Stimulated activated naive CD8-positive, alpha-beta T cell treated with anti-CD3 and anti-CD28 coated beads, Interleukin-15, amount 100 ng/mL, for 72 hours (primary cell): ENCODE results near the gene ZNF217.
"Not testable (repeated sequence)": the region's sequence is repeated elsewhere in the genome, so short reads cannot be mapped to it uniquely, and the experiment has no call there.

Experiments used
- ATAC-seq: fragments of 150-1000 bp; cut with Tn5 transposase; 2 replicates; pipeline ENCODE4 v1.10.0; 2021; ENCODE audit warnings: mild to moderate bottlenecking, moderate library complexity
- DNase-seq, 2 donors: peaks; one replicate each; pipeline ENCODE4 v3.0.0; 2021 to 2022
- H3K27ac Mint-ChIP-seq, 2 donors: one replicate each; pipeline ENCODE4 v1.8.0; 2022; ENCODE audit warnings: mild to moderate bottlenecking in 2 of 2, mixed read lengths in 2 of 2, moderate library complexity in 2 of 2
- H3K27me3 Mint-ChIP-seq: one replicate; pipeline ENCODE4 v1.8.0; 2022; ENCODE audit warnings: mixed read lengths
- H3K4me1 Mint-ChIP-seq: one replicate; pipeline ENCODE4 v1.8.0; 2022; ENCODE audit warnings: mild to moderate bottlenecking, mixed read lengths
- H3K4me3 Mint-ChIP-seq, 2 donors: one replicate each; pipeline ENCODE4 v1.8.0; 2022; ENCODE audit warnings: mild to moderate bottlenecking in 2 of 2, mixed read lengths in 2 of 2, moderate library complexity in 1 of 2
- H3K9me3 Mint-ChIP-seq, 2 donors: one replicate each; pipeline ENCODE4 v1.8.0; 2022; ENCODE audit warnings: mixed read lengths in 2 of 2

Gene ZNF217

GRCh38 chr20:53584550-53584913 lies 9.1 kb downstream of the ZNF217 start:
- Mint-ChIP-seq H3K4me1 (peaks cover 68% of the 10 kb centered on the region), H3K4me3 (peak overlapping the region; percentile 57 to 93), H3K27ac (peak overlapping the region in 1 of 2 donors; percentile 88)
- H3K9me3 Mint-ChIP-seq, ATAC-seq, H3K27me3 Mint-ChIP-seq, DNase-seq: not testable (repeated sequence)

- DNase-seq, result peak in 1 of 2 donors; percentile 7
- peaks cover 70% of the 10 kb centered on the region for H3K4me1 Mint-ChIP-seq
- H3K27ac Mint-ChIP-seq, result peak overlapping the region; percentile 88 to 90
- H3K9me3 Mint-ChIP-seq, ATAC-seq, H3K27me3 Mint-ChIP-seq: not testable (repeated sequence)
- peak overlapping the region; percentile 57 to 93 for H3K4me3 Mint-ChIP-seq
These were observed 9.7 kb downstream of the ZNF217 start for GRCh38 chr20:53583660-53584549.

GRCh38 chr20:53582574-53583351 lies 10.9 kb downstream of the ZNF217 start:
- ATAC-seq (peak; percentile 66), DNase-seq (peak in 1 of 2 donors; percentile 40)
- Mint-ChIP-seq H3K4me3 (peak overlapping the region; percentile 85 to 93), H3K9me3 (no peaks in the 10 kb centered on the region), H3K27ac (peak overlapping the region; percentile 78 to 100), H3K27me3 (no peaks in the 10 kb centered on the region), H3K4me1 (peaks cover 73% of the 10 kb centered on the region)

- H3K4me1 Mint-ChIP-seq, result peaks cover 78% of the 10 kb centered on the region
- H3K27ac Mint-ChIP-seq, result peak overlapping the region; percentile 78 to 100
- ATAC-seq, result no peak
- H3K27me3 Mint-ChIP-seq, result no peaks in the 10 kb centered on the region
- H3K4me3 Mint-ChIP-seq, result peak overlapping the region; percentile 85 to 93
- no peaks in the 10 kb centered on the region for H3K9me3 Mint-ChIP-seq
- DNase-seq, result no peak
These were observed 11.4 kb downstream of the ZNF217 start for GRCh38 chr20:53582251-53582570.

- ATAC-seq (no peak), DNase-seq (peak in 1 of 2 donors; percentile 37)
These were observed 12.0 kb downstream of the ZNF217 start for GRCh38 chr20:53581444-53582250.

GRCh38 chr20:53580376-53581111 lies 13.1 kb downstream of the ZNF217 start:
- Mint-ChIP-seq H3K4me3 (peak overlapping the region; percentile 85 to 93), H3K27ac (peak overlapping the region; percentile 97 to 100), H3K9me3 (no peaks in the 10 kb centered on the region), H3K27me3 (no peaks in the 10 kb centered on the region), H3K4me1 (peaks cover 78% of the 10 kb centered on the region)
- ATAC-seq (no peak), DNase-seq (peak in 1 of 2 donors; percentile 12)

More at GRCh38 chr20:53581444-53582250, 12.0 kb downstream of the ZNF217 start:
- no peaks in the 10 kb centered on the region for H3K9me3 Mint-ChIP-seq
- H3K4me3 Mint-ChIP-seq, result peak overlapping the region; percentile 85 to 93
- peaks cover 78% of the 10 kb centered on the region for H3K4me1 Mint-ChIP-seq
- H3K27ac Mint-ChIP-seq, result peak overlapping the region; percentile 78 to 100
- H3K27me3 Mint-ChIP-seq, result no peaks in the 10 kb centered on the region

- Mint-ChIP-seq H3K27ac (peak overlapping the region; percentile 97 to 100), H3K4me1 (peaks cover 80% of the 10 kb centered on the region), H3K9me3 (no peaks in the 10 kb centered on the region), H3K27me3 (no peaks in the 10 kb centered on the region), H3K4me3 (peak overlapping the region; percentile 85 to 93)
- ATAC-seq (peak; percentile 61), DNase-seq (peak in 1 of 2 donors; percentile 61)
These were observed 13.9 kb downstream of the ZNF217 start for GRCh38 chr20:53579581-53580375.

- Mint-ChIP-seq H3K9me3 (no peaks in the 10 kb centered on the region), H3K27ac (peak overlapping the region; percentile 97 to 100), H3K4me3 (peak overlapping the region; percentile 85 to 93), H3K4me1 (peaks cover 85% of the 10 kb centered on the region), H3K27me3 (no peaks in the 10 kb centered on the region)
- ATAC-seq (peak; percentile 6), DNase-seq (no peak)
These were observed 14.4 kb downstream of the ZNF217 start for GRCh38 chr20:53579266-53579580.

GRCh38 chr20:53578492-53579222 lies 15.0 kb downstream of the ZNF217 start:
- peak overlapping the region; percentile 85 to 93 for H3K4me3 Mint-ChIP-seq
- no peaks in the 10 kb centered on the region for H3K27me3 Mint-ChIP-seq
- peak overlapping the region; percentile 97 to 100 for H3K27ac Mint-ChIP-seq
- DNase-seq (peak; percentile 65 to 73), ATAC-seq (peak; percentile 56)
- peaks cover 91% of the 10 kb centered on the region for H3K4me1 Mint-ChIP-seq
- no peaks in the 10 kb centered on the region for H3K9me3 Mint-ChIP-seq

GRCh38 chr20:53576586-53577318 lies 16.9 kb downstream of the ZNF217 start:
- DNase-seq (no peak), ATAC-seq (no peak)
- Mint-ChIP-seq H3K4me3 (peak overlapping the region; percentile 65 to 76), H3K27me3 (no peaks in the 10 kb centered on the region), H3K9me3 (no peaks in the 10 kb centered on the region), H3K27ac (peak overlapping the region; percentile 27 to 84), H3K4me1 (peaks cover 97% of the 10 kb centered on the region)

- H3K4me3 Mint-ChIP-seq, result peak overlapping the region; percentile 65 to 76
- H3K27ac Mint-ChIP-seq, result peak overlapping the region; percentile 79 to 96
- no peaks in the 10 kb centered on the region for H3K9me3 Mint-ChIP-seq
- ATAC-seq (no peak), DNase-seq (no peak)
- H3K27me3 Mint-ChIP-seq, result no peaks in the 10 kb centered on the region
- peaks cover 97% of the 10 kb centered on the region for H3K4me1 Mint-ChIP-seq
These were observed 17.5 kb downstream of the ZNF217 start for GRCh38 chr20:53576195-53576580.

GRCh38 chr20:53575481-53576194 lies 18.0 kb downstream of the ZNF217 start:
- no peaks in the 10 kb centered on the region for H3K9me3 Mint-ChIP-seq
- H3K27ac Mint-ChIP-seq, result peak overlapping the region; percentile 79 to 96
- no peak for DNase-seq
- peak overlapping the region; percentile 65 to 76 for H3K4me3 Mint-ChIP-seq
- no peaks in the 10 kb centered on the region for H3K27me3 Mint-ChIP-seq
- no peak for ATAC-seq
- peaks cover 94% of the 10 kb centered on the region for H3K4me1 Mint-ChIP-seq
